H1 (cell line): ENCODE data around the gene SRI. TPM values are rescaled to one million over a fixed set of nuclear protein-coding genes. Genes with fewer than 3 reads are reported as not detected.
A peak's percentile ranks its signal among the peaks of the same experiment; 100 is the strongest.

Experiments used
- CEBPB ChIP-seq: IDR thresholded peaks from 2 replicates; pipeline ENCODE4 v1.6.1; 2012; ENCODE audit warnings: low read depth, low read length
- CHD7 ChIP-seq: fragments of 300-600 bp; sonication (generic); IDR thresholded peaks from 2 replicates; pipeline ENCODE4 v1.7.1; 2012; ENCODE audit warnings: low read length, moderate library complexity, mild to moderate bottlenecking, inconsistent platforms; ENCODE audit not compliant: insufficient replicate concordance
- EP300 ChIP-seq, 2 experiments: IDR thresholded peaks; 1 replicate in 1 of 2; 2 replicates in 1 of 2; pipeline ENCODE4 v1.6.1; 2011 to 2012; ENCODE audit warnings: low read depth in 2 of 2, low read length in 2 of 2, mild to moderate bottlenecking in 2 of 2, borderline replicate concordance in 1 of 2, inconsistent platforms in 1 of 2, moderate library complexity in 1 of 2
- KDM4A ChIP-seq: IDR thresholded peaks from one replicate; pipeline ENCODE4 v1.7.1; 2012; ENCODE audit warnings: low read depth, mild to moderate bottlenecking, moderate library complexity, low read length, inconsistent platforms; ENCODE audit not compliant: severe bottlenecking
- KDM5A ChIP-seq: fragments of 200-600 bp; IDR thresholded peaks from 2 replicates; pipeline ENCODE4 v1.7.1; 2012; ENCODE audit warnings: mild to moderate bottlenecking, low read length, inconsistent platforms, mixed read lengths
- SUZ12 ChIP-seq: fragments of 200-600 bp; sonication (generic); IDR thresholded peaks from 2 replicates; pipeline ENCODE4 v1.6.1; 2012; ENCODE audit warnings: mild to moderate bottlenecking, inconsistent platforms, low read length, moderate library complexity, mixed read lengths
- USF2 ChIP-seq: IDR thresholded peaks from 2 replicates; pipeline ENCODE4 v1.6.1; 2011; ENCODE audit warnings: low read length, improper control_type of control experiment
- polyA plus RNA-seq, 7 experiments: library from polyadenylated mRNA; depleted of rRNA in 3 of 7; stranded (reverse) in 5 of 7; unstranded in 2 of 7; fragments of >200 nt in 5 of 7; fragments of 200-250 nt in 2 of 7; gene quantifications; 1 replicate in 5 of 7; 2 replicates in 1 of 7; 4 replicates in 1 of 7; pipeline versions ENCODE4 v1.2.1 to v1.2.3, GENCODE V29; 2011 to 2013; ENCODE audit warnings: missing spikeins in 2 of 7, mixed read lengths in 2 of 7
- total RNA-seq: library from RNA; stranded (reverse); fragmentation: NEBNext Ultra II Directional; extraction: Animal tissue kit (Norgen Biotek cat#: 25700); gene quantifications from 2 replicates; pipeline ENCODE4 v1.2.1, GENCODE V29; 2021

The SRI gene
- total and polyA plus RNA-seq, 2 of the 8 experiments (the other 6 are each of a cell fraction or from before 2014, with no cell fraction given): 118 to 170 TPM

GRCh38 chr7:88219781-88220747 is at the start of gene SRI (continued):
- TF ChIP-seq CHD7: no peak
- no peak for TF ChIP-seq KDM5A
- TF ChIP-seq KDM4A: peak; percentile 92
- no peak for TF ChIP-seq CEBPB
- TF ChIP-seq SUZ12: no peak
- no peak for TF ChIP-seq USF2
- TF ChIP-seq EP300 (IDR thresholded peaks at IDR 0.05; ENCODE audit: borderline replicate concordance in 1 of 2, low read depth in 2 of 2, low read length in 2 of 2): peak in 1 of 2 experiments; percentile 97; a peak in 2 of 3 replicates
